K562 (cell line): ENCODE measurements around the gene MPC2. TPM values are rescaled to one million over a fixed set of nuclear protein-coding genes. Genes with fewer than 3 reads are reported as not detected.

Experiments
- GABPA ChIP-seq: fragments of 200-800 bp; sonication (Bioruptor generic); conservative IDR thresholded peaks from 2 replicates; pipeline ENCODE4 v1.6.1; 2016; ENCODE audit warnings: low read depth, missing genetic modification characterization, missing compliant biosample characterization
- NR3C1 ChIP-seq: sonication (generic); formaldehyde crosslinking; IDR thresholded peaks from 2 replicates; pipeline ENCODE4 v1.8.1; 2022; ENCODE audit warnings: missing genetic modification reagents
- PBX2 ChIP-seq, 2 experiments: IDR thresholded peaks in 1 of 2; conservative IDR thresholded peaks in 1 of 2; 2 replicates each; pipeline ENCODE4 v1.6.1; 2016; ENCODE audit warnings: low read depth in 2 of 2, mild to moderate bottlenecking in 1 of 2, missing compliant biosample characterization in 1 of 2, missing genetic modification characterization in 1 of 2, moderate library complexity in 1 of 2
- POLR2H ChIP-seq: IDR thresholded peaks from 2 replicates; pipeline ENCODE4 v1.6.1; 2016; ENCODE audit warnings: missing genetic modification characterization, low read depth, mild to moderate bottlenecking, control low read depth, missing compliant biosample characterization, moderate library complexity
- SNAPC5 ChIP-seq: fragments of 250-450 bp; sonication (Bioruptor Pico); IDR thresholded peaks from 2 replicates; pipeline ENCODE4 v1.8.0; 2021; ENCODE audit warnings: moderate library complexity, mild to moderate bottlenecking, inconsistent platforms
- ZBTB26 ChIP-seq: fragments of 450-650 bp; formaldehyde crosslinking; IDR thresholded peaks from 2 replicates; pipeline ENCODE4 v1.4.0; 2022; ENCODE audit warnings: missing genetic modification characterization
- ZBTB7A ChIP-seq: IDR thresholded peaks from 2 replicates; pipeline ENCODE4 v1.6.1; 2011; ENCODE audit warnings: low read depth, mild to moderate bottlenecking, low read length, moderate library complexity, borderline replicate concordance; ENCODE audit not compliant: control insufficient read depth
- ZNF140 ChIP-seq: fragments of 250-450 bp; sonication (Bioruptor Pico); IDR thresholded peaks from 2 replicates; pipeline ENCODE4 v1.8.0; 2021; ENCODE audit warnings: moderate library complexity, mild to moderate bottlenecking, inconsistent platforms
- ZNF644 ChIP-seq: fragments of 200-800 bp; sonication (Bioruptor generic); IDR thresholded peaks from 2 replicates; pipeline ENCODE4 v1.6.1; 2016; ENCODE audit warnings: low read depth, missing genetic modification characterization, missing compliant biosample characterization
- polyA plus RNA-seq, 8 experiments: library from polyadenylated mRNA; depleted of rRNA in 4 of 8; stranded (reverse) in 5 of 8; unstranded in 3 of 8; fragments of >200 nt; fragmentation: Nextera tagmentation in 2 of 8; fragmentation: Illumina TruSeq in 1 of 8; extraction: Ambion mirVana in 2 of 8; extraction: Trizol in 1 of 8; gene quantifications; 2 replicates each; pipeline versions ENCODE4 v1.2.1 to v1.2.3, GENCODE V29; 2011 to 2014; ENCODE audit warnings: inconsistent platforms in 1 of 8, missing spikeins in 1 of 8
- total RNA-seq, 7 experiments: library from RNA; depleted of rRNA in 6 of 7; stranded (reverse); fragments of >200 nt in 6 of 7; fragmentation: Illumina TruSeq in 2 of 7; extraction: Trizol in 2 of 7; gene quantifications; 2 replicates each; pipeline versions ENCODE4 v1.2.1 to v1.2.3, GENCODE V29; 2011 to 2021; ENCODE audit warnings: low replicate concordance in 1 of 7
- TF ChIP-seq, protein P1 (sequence below): IDR thresholded peaks from 2 replicates; pipeline ENCODE4 v1.6.1; 2016; ENCODE audit warnings: missing genetic modification characterization, missing compliant biosample characterization
- TF ChIP-seq, protein P2 (sequence below): fragments of 450-650 bp; IDR thresholded peaks from 2 replicates; pipeline ENCODE4 v1.6.1; 2018; ENCODE audit warnings: mild to moderate bottlenecking, low read depth; ENCODE audit not compliant: partially characterized antibody

MPC2 gene
- total and polyA plus RNA-seq, 9 of the 15 experiments (the other 6 are each of a cell fraction or from before 2014, with no cell fraction given) = 70.7 to 179 (median 144) TPM

GRCh38 chr1:167928457-167928852, 8.4 kb downstream of the MPC2 start (continued):
- TF ChIP-seq, protein P1, sequence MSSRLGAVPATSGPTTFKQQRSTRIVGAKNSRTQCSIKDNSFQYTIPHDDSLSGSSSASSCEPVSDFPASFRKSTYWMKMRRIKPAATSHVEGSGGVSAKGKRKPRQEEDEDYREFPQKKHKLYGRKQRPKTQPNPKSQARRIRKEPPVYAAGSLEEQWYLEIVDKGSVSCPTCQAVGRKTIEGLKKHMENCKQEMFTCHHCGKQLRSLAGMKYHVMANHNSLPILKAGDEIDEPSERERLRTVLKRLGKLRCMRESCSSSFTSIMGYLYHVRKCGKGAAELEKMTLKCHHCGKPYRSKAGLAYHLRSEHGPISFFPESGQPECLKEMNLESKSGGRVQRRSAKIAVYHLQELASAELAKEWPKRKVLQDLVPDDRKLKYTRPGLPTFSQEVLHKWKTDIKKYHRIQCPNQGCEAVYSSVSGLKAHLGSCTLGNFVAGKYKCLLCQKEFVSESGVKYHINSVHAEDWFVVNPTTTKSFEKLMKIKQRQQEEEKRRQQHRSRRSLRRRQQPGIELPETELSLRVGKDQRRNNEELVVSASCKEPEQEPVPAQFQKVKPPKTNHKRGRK (tag) = no peak
- TF ChIP-seq POLR2H (tag) = peak; percentile 55; the same call in 1 of the 2 replicates
- no peak for TF ChIP-seq SNAPC5 (CRISPR knock-in tag)
- no peak for TF ChIP-seq NR3C1 (CRISPR knock-in tag)
- TF ChIP-seq GABPA (tag) = no peak
- TF ChIP-seq ZBTB26 (CRISPR knock-in tag) = no peak
- TF ChIP-seq ZNF644 (tag) = no peak
- TF ChIP-seq, protein P2, sequence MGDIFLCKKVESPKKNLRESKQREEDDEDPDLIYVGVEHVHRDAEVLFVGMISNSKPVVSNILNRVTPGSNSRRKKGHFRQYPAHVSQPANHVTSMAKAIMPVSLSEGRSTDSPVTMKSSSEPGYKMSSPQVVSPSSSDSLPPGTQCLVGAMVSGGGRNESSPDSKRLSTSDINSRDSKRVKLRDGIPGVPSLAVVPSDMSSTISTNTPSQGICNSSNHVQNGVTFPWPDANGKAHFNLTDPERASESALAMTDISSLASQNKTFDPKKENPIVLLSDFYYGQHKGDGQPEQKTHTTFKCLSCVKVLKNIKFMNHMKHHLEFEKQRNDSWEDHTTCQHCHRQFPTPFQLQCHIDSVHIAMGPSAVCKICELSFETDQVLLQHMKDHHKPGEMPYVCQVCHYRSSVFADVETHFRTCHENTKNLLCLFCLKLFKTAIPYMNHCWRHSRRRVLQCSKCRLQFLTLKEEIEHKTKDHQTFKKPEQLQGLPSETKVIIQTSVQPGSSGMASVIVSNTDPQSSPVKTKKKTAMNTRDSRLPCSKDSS = no peak
- TF ChIP-seq ZBTB7A = no peak
- no peak for TF ChIP-seq PBX2 (CRISPR knock-in tag; IDR thresholded peaks at IDR 0.05; ENCODE audit: low read depth)
- TF ChIP-seq PBX2 (tag; conservative IDR thresholded peaks at IDR 0.05; ENCODE audit: low read depth) = peak; percentile 59
- no peak for TF ChIP-seq ZNF140
